SK-N-SH (cell line): ENCODE data around the gene RBM33. TPM values are rescaled to one million over a fixed set of nuclear protein-coding genes. Genes with fewer than 3 reads are reported as not detected.

ENCODE experiments used
- CTCF ChIA-PET: fragments of 300-600, 350-600 bp; formaldehyde crosslinking; extraction: SDS; loops from one replicate; lab custom pipeline; 2021; lab: Yijun Ruan, JAX
- POLR2A ChIA-PET: fragments of 350-600 bp; sonication (Branson Sonifier 250); formaldehyde crosslinking; extraction: SDS; loops from one replicate; lab custom pipeline; 2020; ENCODE audit warnings: antibody characterized with exemption, inconsistent platforms; lab: Yijun Ruan, JAX
- DNase-seq: peaks from one replicate; pipeline ENCODE4 v3.0.0; 2012
- H2AFZ ChIP-seq: fragments of 200-600 bp; sonication (generic); 2 replicates; pipeline ENCODE4 v1.8.1; 2016; ENCODE audit warnings: antibody characterized with exemption, mild to moderate bottlenecking, low read depth
- H3F3A ChIP-seq: fragments of 200-600 bp; sonication (generic); replicated peaks from 2 replicates; pipeline ENCODE3; 2016; ENCODE audit warnings: antibody characterized with exemption, mild to moderate bottlenecking; ENCODE audit not compliant: insufficient read depth
- H3K27ac ChIP-seq, 2 experiments: fragments of 200-500 bp in 1 of 2; fragments of 200-600 bp in 1 of 2; sonication (Bioruptor generic) in 1 of 2; sonication (generic), shearing (Covaris generic) in 1 of 2; 2 replicates each; pipeline versions ENCODE4 v1.5.1 to v1.6.1; 2014 to 2016; ENCODE audit warnings: low read depth in 2 of 2, inconsistent platforms in 1 of 2, low read length in 1 of 2, mild to moderate bottlenecking in 1 of 2, mixed read lengths in 1 of 2
- H3K27me3 ChIP-seq: fragments of 200-600 bp; sonication (generic), shearing (Covaris generic); 2 replicates; pipeline ENCODE4 v1.6.1; 2016; ENCODE audit warnings: mixed run types; ENCODE audit not compliant: insufficient read depth
- H3K36me3 ChIP-seq, 2 experiments: fragments of 200-500 bp in 1 of 2; fragments of 200-600 bp in 1 of 2; sonication (Bioruptor generic) in 1 of 2; sonication (generic) in 1 of 2; replicated peaks in 1 of 2; 2 replicates each; pipeline versions ENCODE3 to v1.5.1; 2014 to 2016; ENCODE audit warnings: low read length in 1 of 2, mild to moderate bottlenecking in 1 of 2; ENCODE audit not compliant: insufficient read depth in 2 of 2, control insufficient read depth in 1 of 2
- H3K4me1 ChIP-seq, 2 experiments: fragments of 200-500 bp in 1 of 2; fragments of 200-600 bp in 1 of 2; sonication (Bioruptor generic) in 1 of 2; sonication (generic), shearing (Covaris generic) in 1 of 2; 2 replicates each; pipeline versions ENCODE4 v1.5.1 to v1.6.1; 2014 to 2016; ENCODE audit warnings: low read depth in 1 of 2, low read length in 1 of 2, mixed run types in 1 of 2; ENCODE audit not compliant: insufficient read depth in 2 of 2, control insufficient read depth in 1 of 2
- H3K4me2 ChIP-seq: fragments of 200-600 bp; sonication (generic), shearing (Covaris generic); 2 replicates; pipeline ENCODE4 v1.6.1; 2017; ENCODE audit warnings: mixed run types
- H3K4me3 ChIP-seq, 2 experiments: fragments of 200-500 bp in 1 of 2; fragments of 200-600 bp in 1 of 2; sonication (Bioruptor generic) in 1 of 2; sonication (generic), shearing (Covaris generic) in 1 of 2; 2 replicates each; pipeline versions ENCODE4 v1.5.1 to v1.8.1; 2014 to 2016; ENCODE audit warnings: low read depth in 2 of 2, inconsistent platforms in 1 of 2, low read length in 1 of 2, mild to moderate bottlenecking in 1 of 2, mixed read lengths in 1 of 2, moderate library complexity in 1 of 2
- H3K79me2 ChIP-seq: fragments of 200-600 bp; sonication (generic); 2 replicates; pipeline ENCODE4 v1.8.1; 2017; ENCODE audit warnings: mild to moderate bottlenecking; ENCODE audit not compliant: insufficient read depth
- H3K9ac ChIP-seq: fragments of 200-600 bp; sonication (generic); 2 replicates; pipeline ENCODE4 v1.6.1; 2017; ENCODE audit warnings: mixed run types
- H3K9me2 ChIP-seq: fragments of 200-600 bp; sonication (generic); 2 replicates; pipeline ENCODE4 v1.6.1; 2017; ENCODE audit warnings: mixed run types
- H3K9me3 ChIP-seq: fragments of 200-600 bp; sonication (generic); 2 replicates; pipeline ENCODE4 v1.6.1; 2017; ENCODE audit warnings: mixed run types, mild to moderate bottlenecking, moderate library complexity
- H4K20me1 ChIP-seq: fragments of 200-600 bp; sonication (generic); 2 replicates; pipeline ENCODE4 v1.6.1; 2017; ENCODE audit warnings: mild to moderate bottlenecking, mixed run types; ENCODE audit not compliant: insufficient read depth
- CHD2 ChIP-seq: fragments of 150-350 bp; IDR thresholded peaks from 2 replicates; pipeline ENCODE4 v1.6.1; 2018; ENCODE audit warnings: low read length; ENCODE audit not compliant: partially characterized antibody
- EP300 ChIP-seq, 2 experiments: IDR thresholded peaks; 2 replicates each; pipeline versions ENCODE4 v1.4.0 to v1.6.1; 2012; ENCODE audit warnings: borderline replicate concordance in 1 of 2, low read depth in 1 of 2, low read length in 1 of 2
- FOSL2 ChIP-seq: IDR thresholded peaks from 2 replicates; pipeline ENCODE4 v1.4.0; 2012; ENCODE audit warnings: low read depth, mild to moderate bottlenecking, moderate library complexity, borderline replicate concordance
- FOXJ3 ChIP-seq: sonication (generic); formaldehyde crosslinking; IDR thresholded peaks from 2 replicates; pipeline ENCODE4 v1.5.1; 2020; ENCODE audit warnings: mild to moderate bottlenecking, missing genetic modification reagents
- FOXM1 ChIP-seq: IDR thresholded peaks from 2 replicates; pipeline ENCODE4 v1.4.0; 2012; ENCODE audit warnings: low read depth, mild to moderate bottlenecking
- GABPA ChIP-seq: IDR thresholded peaks from 2 replicates; pipeline ENCODE4 v1.4.0; 2012; ENCODE audit warnings: low read depth, mild to moderate bottlenecking
- GATA2 ChIP-seq: sonication (generic); formaldehyde crosslinking; IDR thresholded peaks from 2 replicates; pipeline ENCODE4 v1.5.0; 2020; ENCODE audit warnings: mild to moderate bottlenecking, missing genetic modification reagents
- IRF3 ChIP-seq: fragments of 150-350 bp; IDR thresholded peaks from 2 replicates; pipeline ENCODE4 v1.6.1; 2016; ENCODE audit warnings: mild to moderate bottlenecking, low read depth, low read length
- JUND ChIP-seq: IDR thresholded peaks from 2 replicates; pipeline ENCODE4 v1.4.0; 2012
- MAX ChIP-seq: IDR thresholded peaks from 2 replicates; pipeline ENCODE4 v1.4.0; 2012; ENCODE audit warnings: low read depth
- MXI1 ChIP-seq: IDR thresholded peaks from 2 replicates; pipeline ENCODE4 v1.6.1; 2012; ENCODE audit warnings: mild to moderate bottlenecking, low read depth, low read length, improper control_type of control experiment
- NRF1 ChIP-seq: IDR thresholded peaks from 2 replicates; pipeline ENCODE4 v1.6.1; 2012; ENCODE audit warnings: low read depth, mild to moderate bottlenecking, low read length
- RCOR1 ChIP-seq: fragments of 150-350 bp; IDR thresholded peaks from 2 replicates; pipeline ENCODE4 v1.6.1; 2017; ENCODE audit warnings: antibody characterized with exemption, low read length
- RFX5 ChIP-seq: IDR thresholded peaks from 2 replicates; pipeline ENCODE4 v1.6.1; 2012; ENCODE audit warnings: mild to moderate bottlenecking, improper control_type of control experiment, low read length
- RXRA ChIP-seq: IDR thresholded peaks from 2 replicates; pipeline ENCODE4 v1.4.0; 2012; ENCODE audit warnings: low read depth, mild to moderate bottlenecking, borderline replicate concordance
- SIN3A ChIP-seq: IDR thresholded peaks from 2 replicates; pipeline ENCODE4 v1.6.1; 2012; ENCODE audit warnings: low read depth, mild to moderate bottlenecking, low read length, moderate library complexity, borderline replicate concordance
- TAF1 ChIP-seq: IDR thresholded peaks from 2 replicates; pipeline ENCODE4 v1.6.1; 2012; ENCODE audit warnings: low read depth, mild to moderate bottlenecking, low read length, moderate library complexity, borderline replicate concordance
- WGBS: methylation state at CpG from one replicate; pipeline ENCODE4 v1.1.6; 2017; ENCODE audit warnings: low lambda C conversion rate; 5-methylcytosine and 5-hydroxymethylcytosine counted together
- polyA plus RNA-seq, 3 experiments: library from polyadenylated mRNA; depleted of rRNA; stranded (reverse); fragments of >200 nt; gene quantifications; 2 replicates each; pipeline ENCODE4 v1.2.3, GENCODE V29; 2012
- TF ChIP-seq, protein P1 (sequence below): fragments of 150-350 bp; IDR thresholded peaks from 2 replicates; pipeline ENCODE4 v1.6.1; 2017; ENCODE audit warnings: antibody characterized with exemption, low read length, low read depth, borderline replicate concordance
- TF ChIP-seq, protein P2 (sequence below): IDR thresholded peaks from 2 replicates; pipeline ENCODE4 v1.4.0; 2012; ENCODE audit warnings: low read depth, borderline replicate concordance

RBM33 gene
- polyA plus RNA-seq, 1 of the 3 experiments (the other 2 are of a cell fraction): 13.8 TPM

GRCh38 chr7:155788616-155789000, 144.1 kb downstream of the RBM33 start:
- no peaks in the 10 kb centered on the region for H3K79me2 ChIP-seq
- H3K9me3 ChIP-seq: no peaks in the 10 kb centered on the region
- no peak overlapping the region for H3K4me2 ChIP-seq
- CTCF ChIA-PET: no interaction called here
- peaks cover 0 to 6% of the 10 kb centered on the region in 2 experiments; a peak in 1 of 4 replicates for H3K4me1 ChIP-seq
- H3F3A ChIP-seq: peaks cover 5% of the 10 kb centered on the region
- WGBS: 87% methylated on average over 14 of the region's 22 CpGs
- H3K9ac ChIP-seq: no peak overlapping the region
- POLR2A ChIA-PET: no interaction called here
- H3K27ac ChIP-seq: no peak overlapping the region
- H3K4me3 ChIP-seq: no peak overlapping the region
- no peaks in the 10 kb centered on the region for H3K36me3 ChIP-seq
- TF ChIP-seq GATA2: no peak
- no peak for TF ChIP-seq RXRA
- no peak for TF ChIP-seq GABPA
- TF ChIP-seq IRF3: no peak
- H4K20me1 ChIP-seq: no peaks in the 10 kb centered on the region
- H3K9me2 ChIP-seq: no peaks in the 10 kb centered on the region
- H2AFZ ChIP-seq: no peak overlapping the region
- no peaks in the 10 kb centered on the region for H3K27me3 ChIP-seq
- DNase-seq: peak; percentile 50

DNA sequence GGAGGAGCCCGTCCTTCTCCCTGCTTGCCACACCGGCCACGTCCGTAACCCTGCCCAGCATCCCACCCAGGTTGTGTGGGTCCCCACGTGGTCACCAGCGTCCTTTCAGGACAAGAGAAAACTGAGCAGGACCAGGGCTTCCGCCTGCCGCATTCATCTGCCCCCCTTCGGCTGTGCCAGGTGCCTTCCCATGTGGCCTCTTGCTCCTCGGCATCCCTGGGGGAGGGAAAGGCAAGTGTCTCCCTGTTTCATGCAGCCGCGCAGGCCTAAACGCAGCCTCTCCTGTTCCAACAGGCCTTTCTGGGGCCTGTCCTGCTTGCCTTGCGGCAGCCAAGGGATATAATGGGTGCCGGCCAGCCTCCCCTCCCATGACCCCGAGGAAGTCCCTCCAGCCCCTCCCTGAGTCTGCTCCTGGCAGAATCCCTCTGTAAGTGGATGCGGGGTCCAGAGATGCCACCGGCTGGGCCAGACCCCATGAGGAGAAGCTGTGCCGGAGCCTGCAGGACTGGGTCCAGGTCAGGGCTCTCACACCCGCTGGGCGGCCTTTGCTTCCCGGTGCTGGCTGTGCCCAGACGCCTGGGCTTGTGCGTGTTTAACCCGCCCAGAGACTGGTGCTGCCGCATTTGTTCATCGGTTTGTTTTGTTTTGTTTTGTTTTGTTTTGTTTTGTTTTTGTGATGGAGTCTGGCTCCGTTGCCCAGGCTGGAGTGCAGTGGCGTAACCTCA, 144.7 kb downstream of the RBM33 start:
- POLR2A ChIA-PET: no interaction called here
- Histone ChIP-seq H4K20me1 (no peaks in the 10 kb centered on the region), H3K9me3 (no peaks in the 10 kb centered on the region), H3K4me3 (no peak overlapping the region), H3K36me3 (no peaks in the 10 kb centered on the region), H3K9me2 (no peaks in the 10 kb centered on the region), H2AFZ (no peak overlapping the region), H3K9ac (no peak overlapping the region), H3K4me2 (no peak overlapping the region), H3K27ac (no peak overlapping the region), H3F3A (peaks cover 5% of the 10 kb centered on the region), H3K79me2 (no peaks in the 10 kb centered on the region), H3K4me1 (peaks cover 0 to 6% of the 10 kb centered on the region in 2 experiments; a peak in 1 of 4 replicates), H3K27me3 (no peaks in the 10 kb centered on the region)
- CTCF ChIA-PET: interaction anchor here (1.1 to 1.2 kb wide), 2 partner anchors 14 to 16 kb away, joined by 3 to 4 read pairs; no protein-coding TSS in a partner anchor
- TF ChIP-seq RCOR1 (no peak), RFX5 (no peak), GABPA (no peak), NRF1 (no peak), IRF3 (no peak), EP300 (IDR thresholded peaks at IDR 0.05; ENCODE audit: borderline replicate concordance in 1 of 2, low read depth in 1 of 2, low read length in 1 of 2) (no peak), CHD2 (no peak), FOXM1 (no peak), MAX (no peak), MXI1 (no peak), TAF1 (no peak), JUND (no peak), GATA2 (no peak), FOSL2 (no peak), FOXJ3 (CRISPR knock-in tag) (no peak), SIN3A (no peak)
- TF ChIP-seq, protein P1, sequence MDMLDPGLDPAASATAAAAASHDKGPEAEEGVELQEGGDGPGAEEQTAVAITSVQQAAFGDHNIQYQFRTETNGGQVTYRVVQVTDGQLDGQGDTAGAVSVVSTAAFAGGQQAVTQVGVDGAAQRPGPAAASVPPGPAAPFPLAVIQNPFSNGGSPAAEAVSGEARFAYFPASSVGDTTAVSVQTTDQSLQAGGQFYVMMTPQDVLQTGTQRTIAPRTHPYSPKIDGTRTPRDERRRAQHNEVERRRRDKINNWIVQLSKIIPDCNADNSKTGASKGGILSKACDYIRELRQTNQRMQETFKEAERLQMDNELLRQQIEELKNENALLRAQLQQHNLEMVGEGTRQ: no peak
- TF ChIP-seq, protein P2, sequence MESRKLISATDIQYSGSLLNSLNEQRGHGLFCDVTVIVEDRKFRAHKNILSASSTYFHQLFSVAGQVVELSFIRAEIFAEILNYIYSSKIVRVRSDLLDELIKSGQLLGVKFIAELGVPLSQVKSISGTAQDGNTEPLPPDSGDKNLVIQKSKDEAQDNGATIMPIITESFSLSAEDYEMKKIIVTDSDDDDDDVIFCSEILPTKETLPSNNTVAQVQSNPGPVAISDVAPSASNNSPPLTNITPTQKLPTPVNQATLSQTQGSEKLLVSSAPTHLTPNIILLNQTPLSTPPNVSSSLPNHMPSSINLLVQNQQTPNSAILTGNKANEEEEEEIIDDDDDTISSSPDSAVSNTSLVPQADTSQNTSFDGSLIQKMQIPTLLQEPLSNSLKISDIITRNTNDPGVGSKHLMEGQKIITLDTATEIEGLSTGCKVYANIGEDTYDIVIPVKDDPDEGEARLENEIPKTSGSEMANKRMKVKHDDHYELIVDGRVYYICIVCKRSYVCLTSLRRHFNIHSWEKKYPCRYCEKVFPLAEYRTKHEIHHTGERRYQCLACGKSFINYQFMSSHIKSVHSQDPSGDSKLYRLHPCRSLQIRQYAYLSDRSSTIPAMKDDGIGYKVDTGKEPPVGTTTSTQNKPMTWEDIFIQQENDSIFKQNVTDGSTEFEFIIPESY: no peak
- DNase-seq: peak; percentile 32
- WGBS: 88% methylated on average over 29 of the region's 29 CpGs
